Transverse colon (tissue), 4 donors: ENCODE data around the gene NLRP8.

ENCODE experiments used
- CTCF ChIP-seq, 5 experiments: fragments of 200-600 bp in 3 of 5; fragments of 450-650 bp in 2 of 5; sonication (generic) in 3 of 5; IDR thresholded peaks; 1 replicate in 2 of 5; 2 replicates in 3 of 5; pipeline ENCODE4 v1.5.1; 2016 to 2017; ENCODE audit warnings: antibody characterized with exemption in 5 of 5, inconsistent platforms in 3 of 5, mild to moderate bottlenecking in 2 of 5, moderate library complexity in 1 of 5
- POLR2AphosphoS5 ChIP-seq, 3 donors: sonication (generic); formaldehyde crosslinking; IDR thresholded peaks; one replicate each; pipeline ENCODE4 v1.6.1; 2016; ENCODE audit warnings: antibody characterized with exemption in 3 of 3

GRCh38 chr19:55959996-55960675 lies 12.5 kb downstream of the NLRP8 start:
- TF ChIP-seq CTCF (IDR thresholded peaks at IDR 0.05) (no peak), POLR2AphosphoS5 (IDR thresholded peaks at IDR 0.05) (no peak)
